Stomach smooth muscle (tissue), 2 donors: ENCODE results near the gene RPS6KA2.
A peak's percentile ranks its signal among the peaks of the same experiment; 100 is the strongest.
"Not testable (repeated sequence)": the region's sequence is repeated elsewhere in the genome, so short reads cannot be mapped to it uniquely, and the experiment has no call there.

Experiments
- H3K27ac ChIP-seq: one replicate; pipeline ENCODE4 v1.7.0; 2013; ENCODE audit warnings: mild to moderate bottlenecking, low read length, inconsistent platforms
- H3K27me3 ChIP-seq, 2 donors: one replicate each; pipeline ENCODE4 v1.7.0; 2013; ENCODE audit warnings: low read length in 2 of 2; ENCODE audit not compliant: insufficient read depth in 2 of 2, control insufficient read depth in 1 of 2
- H3K36me3 ChIP-seq, 2 donors: one replicate each; pipeline ENCODE4 v1.7.0; 2013; ENCODE audit warnings: low read length in 2 of 2; ENCODE audit not compliant: control insufficient read depth in 2 of 2, insufficient read depth in 2 of 2
- H3K4me1 ChIP-seq: one replicate; pipeline ENCODE4 v1.7.0; 2013; ENCODE audit warnings: low read length; ENCODE audit not compliant: control insufficient read depth, insufficient read depth
- H3K4me3 ChIP-seq, 2 donors: one replicate each; pipeline ENCODE4 v1.7.0; 2013; ENCODE audit warnings: low read length in 2 of 2
- H3K9ac ChIP-seq, 2 donors: one replicate each; pipeline ENCODE4 v1.7.0; 2013; ENCODE audit warnings: low read length in 2 of 2, mild to moderate bottlenecking in 1 of 2
- H3K9me3 ChIP-seq, 2 donors: one replicate each; pipeline ENCODE4 v1.7.0; 2013; ENCODE audit warnings: low read length in 2 of 2; ENCODE audit not compliant: control insufficient read depth in 2 of 2
- donor health status: healthy.
- donor health status: Pancreatic carcinoma.

RPS6KA2 gene

GRCh38 chr6:166634581-166634980, 7.5 kb upstream of the RPS6KA2 start:
- peaks cover 11% of the 10 kb centered on the region for H3K4me1 ChIP-seq
- H3K36me3 ChIP-seq, H3K27ac ChIP-seq: not testable (repeated sequence)

GRCh38 chr6:166633732-166634535, 6.9 kb upstream of the RPS6KA2 start:
- H3K9me3 ChIP-seq: no peaks in the 10 kb centered on the region
- H3K27ac ChIP-seq: no peak overlapping the region
- H3K4me3 ChIP-seq: no peak overlapping the region
- H3K27me3 ChIP-seq: no peaks in the 10 kb centered on the region
- H3K4me1 ChIP-seq: peaks cover 11% of the 10 kb centered on the region
- no peaks in the 10 kb centered on the region for H3K36me3 ChIP-seq
- no peak overlapping the region for H3K9ac ChIP-seq

More at GRCh38 chr6:166634581-166634980, 7.5 kb upstream of the RPS6KA2 start:
- H3K9ac ChIP-seq, H3K27me3 ChIP-seq, H3K9me3 ChIP-seq, H3K4me3 ChIP-seq: not testable (repeated sequence)

- Histone ChIP-seq H3K36me3 (no peaks in the 10 kb centered on the region), H3K9ac (no peak overlapping the region), H3K4me3 (no peak overlapping the region), H3K4me1 (peaks cover 22% of the 10 kb centered on the region), H3K9me3 (no peaks in the 10 kb centered on the region), H3K27ac (no peak overlapping the region), H3K27me3 (no peaks in the 10 kb centered on the region)
These were observed 5.7 kb upstream of the RPS6KA2 start for GRCh38 chr6:166632731-166633130.

- Histone ChIP-seq H3K9ac (no peak overlapping the region), H3K4me3 (no peak overlapping the region)
These were observed 3.4 kb upstream of the RPS6KA2 start for GRCh38 chr6:166630462-166630861.

GRCh38 chr6:166629628-166630027, 2.6 kb upstream of the RPS6KA2 start:
- Histone ChIP-seq H3K4me1 (peaks cover 24% of the 10 kb centered on the region), H3K27ac (no peak overlapping the region), H3K36me3 (no peaks in the 10 kb centered on the region), H3K9me3 (no peaks in the 10 kb centered on the region), H3K4me3 (no peak overlapping the region), H3K9ac (no peak overlapping the region), H3K27me3 (no peaks in the 10 kb centered on the region)

More at GRCh38 chr6:166630462-166630861, 3.4 kb upstream of the RPS6KA2 start:
- Histone ChIP-seq H3K36me3 (no peaks in the 10 kb centered on the region), H3K27ac (no peak overlapping the region), H3K27me3 (no peaks in the 10 kb centered on the region), H3K4me1 (peaks cover 24% of the 10 kb centered on the region), H3K9me3 (no peaks in the 10 kb centered on the region)

- Histone ChIP-seq H3K27ac (peak overlapping the region; percentile 79), H3K27me3 (no peaks in the 10 kb centered on the region), H3K4me1 (peaks cover 27% of the 10 kb centered on the region), H3K9me3 (no peaks in the 10 kb centered on the region), H3K9ac (peak overlapping the region; percentile 46 to 66), H3K4me3 (peak overlapping the region; percentile 72 to 91), H3K36me3 (no peaks in the 10 kb centered on the region)
These were observed 1.1 kb upstream of the RPS6KA2 start for GRCh38 chr6:166627875-166628801.

GRCh38 chr6:166626177-166627032, 646 bp downstream of the RPS6KA2 start:
- Histone ChIP-seq H3K27ac (no peak overlapping the region), H3K4me1 (peaks cover 27% of the 10 kb centered on the region)

GRCh38 chr6:166625356-166625755, 1.7 kb downstream of the RPS6KA2 start:
- Histone ChIP-seq H3K27ac (no peak overlapping the region), H3K27me3 (no peaks in the 10 kb centered on the region), H3K36me3 (no peaks in the 10 kb centered on the region), H3K9ac (no peak overlapping the region), H3K4me3 (no peak overlapping the region), H3K9me3 (no peaks in the 10 kb centered on the region), H3K4me1 (peaks cover 36% of the 10 kb centered on the region)

More at GRCh38 chr6:166626177-166627032, 646 bp downstream of the RPS6KA2 start:
- Histone ChIP-seq H3K9ac (peak overlapping the region; percentile 51 to 76), H3K27me3 (no peaks in the 10 kb centered on the region), H3K36me3 (no peaks in the 10 kb centered on the region), H3K4me3 (peak overlapping the region; percentile 77 to 91), H3K9me3 (no peaks in the 10 kb centered on the region)

DNA sequence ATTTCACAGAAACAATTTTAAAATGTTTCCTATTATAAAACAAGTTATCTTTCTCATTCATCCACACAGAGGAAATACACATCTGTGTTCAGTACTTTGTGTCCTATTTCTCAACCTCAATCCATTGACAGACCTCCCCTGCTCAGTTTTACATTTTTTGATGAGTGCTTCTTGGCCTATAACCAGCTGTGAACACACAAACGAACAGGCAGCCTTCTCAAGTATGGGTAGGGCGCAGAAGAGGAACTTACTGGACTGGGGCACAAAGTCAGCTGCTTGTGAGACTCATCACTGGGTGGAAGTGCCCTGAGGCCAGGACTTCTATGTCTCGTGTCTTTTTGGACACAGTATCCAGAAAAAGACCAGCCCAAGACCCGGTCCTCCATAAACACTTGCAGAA, 2.8 kb downstream of the RPS6KA2 start:
- Histone ChIP-seq H3K9me3 (no peaks in the 10 kb centered on the region), H3K4me1 (peaks cover 43% of the 10 kb centered on the region), H3K27me3 (no peaks in the 10 kb centered on the region), H3K27ac (no peak overlapping the region), H3K36me3 (no peaks in the 10 kb centered on the region), H3K4me3 (no peak overlapping the region), H3K9ac (no peak overlapping the region)

GRCh38 chr6:166623318-166623717, 3.7 kb downstream of the RPS6KA2 start:
- Histone ChIP-seq H3K9ac (no peak overlapping the region), H3K27ac (no peak overlapping the region), H3K9me3 (no peaks in the 10 kb centered on the region), H3K36me3 (no peaks in the 10 kb centered on the region), H3K4me1 (peaks cover 42% of the 10 kb centered on the region), H3K4me3 (no peak overlapping the region), H3K27me3 (no peaks in the 10 kb centered on the region)
